ENCODE measurements around the gene DYNC2I2. TPM values are rescaled to one million over a fixed set of nuclear protein-coding genes. Genes with fewer than 3 reads are reported as not detected.

DYNC2I2 gene
- total and polyA plus RNA-seq, 4 donors, result 32.5 to 84.8 (median 66.0) TPM

DNA sequence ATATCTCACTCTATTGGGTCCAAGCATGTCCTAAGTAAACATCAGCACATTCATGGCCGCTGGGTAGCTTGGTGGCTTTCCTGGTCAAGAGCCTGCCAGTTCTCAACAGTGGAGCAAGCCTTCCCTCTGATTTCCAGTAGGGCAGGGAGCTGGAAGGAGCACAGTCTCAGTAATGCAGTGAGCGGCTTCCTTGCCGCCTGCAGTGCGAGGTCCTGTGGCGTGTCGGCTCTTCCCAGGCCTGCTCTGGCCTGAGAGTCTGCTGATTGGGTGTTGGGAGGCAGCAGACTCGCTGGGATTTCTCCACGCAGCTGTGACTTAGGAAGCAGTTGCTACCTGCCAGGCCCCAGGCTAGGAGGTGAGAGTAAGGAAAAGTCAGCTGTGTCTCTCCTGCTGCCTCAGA is 53.0 kb downstream of the DYNC2I2 start:
- Histone ChIP-seq H3K4me1 (ENCODE audit: control insufficient read depth in 5 of 5, insufficient read depth in 5 of 5, low read length in 5 of 5) (no peaks in the 10 kb centered on the region), H3K27me3 (ENCODE audit: control insufficient read depth in 3 of 3, insufficient read depth in 3 of 3, low read length in 2 of 3) (no peaks in the 10 kb centered on the region), H3K9me3 (ENCODE audit: control insufficient read depth in 4 of 4, insufficient read depth in 3 of 4, low read length in 3 of 4) (peaks cover 0 to 2% (median 0%) of the 10 kb centered on the region in 4 donors), H3K4me3 (no peak overlapping the region), H3K27ac (ENCODE audit: low read depth in 1 of 2, low read length in 1 of 2) (no peak overlapping the region), H3K36me3 (ENCODE audit: control insufficient read depth in 4 of 4, insufficient read depth in 4 of 4, low read length in 4 of 4) (peaks cover 42 to 62% (median 46%) of the 10 kb centered on the region in 4 donors), H3K9ac (ENCODE audit: insufficient read depth in 1 of 2, low read length in 2 of 2) (no peak overlapping the region)
- no peak for ATAC-seq (ENCODE audit: insufficient read depth, low FRiP score)
- DNase-seq, result no peak
- no peak for TF ChIP-seq CTCF (IDR thresholded peaks at IDR 0.05; ENCODE audit: control extremely low read depth, extremely low read depth)
- 82 to 91% methylated on average over 8 of the region's 8 CpGs for WGBS, 2 donors

- no peaks in the 10 kb centered on the region for H3K27me3 ChIP-seq (ENCODE audit: control insufficient read depth in 3 of 3, insufficient read depth in 3 of 3, low read length in 2 of 3)
- H3K9ac ChIP-seq (ENCODE audit: insufficient read depth in 1 of 2, low read length in 2 of 2), result no peak overlapping the region
- no peak overlapping the region for H3K27ac ChIP-seq (ENCODE audit: low read depth in 1 of 2, low read length in 1 of 2)
- H3K9me3 ChIP-seq (ENCODE audit: control insufficient read depth in 4 of 4, insufficient read depth in 3 of 4, low read length in 3 of 4), result peaks cover 0 to 2% (median 0%) of the 10 kb centered on the region in 4 donors
- no peak for TF ChIP-seq CTCF (IDR thresholded peaks at IDR 0.05; ENCODE audit: control extremely low read depth, extremely low read depth)
- H3K36me3 ChIP-seq (ENCODE audit: control insufficient read depth in 4 of 4, insufficient read depth in 4 of 4, low read length in 4 of 4), result peaks cover 34 to 54% (median 44%) of the 10 kb centered on the region in 4 donors
- no peaks in the 10 kb centered on the region for H3K4me1 ChIP-seq (ENCODE audit: control insufficient read depth in 5 of 5, insufficient read depth in 5 of 5, low read length in 5 of 5)
- ATAC-seq (ENCODE audit: insufficient read depth, low FRiP score), result no peak
- H3K4me3 ChIP-seq, result no peak overlapping the region
- WGBS, 2 donors, result 87 to 91% methylated on average over 4 of the region's 4 CpGs
- DNase-seq, result no peak
These were observed 56.5 kb downstream of the DYNC2I2 start for GRCh38 chr9:128600099-128600498.

DNA sequence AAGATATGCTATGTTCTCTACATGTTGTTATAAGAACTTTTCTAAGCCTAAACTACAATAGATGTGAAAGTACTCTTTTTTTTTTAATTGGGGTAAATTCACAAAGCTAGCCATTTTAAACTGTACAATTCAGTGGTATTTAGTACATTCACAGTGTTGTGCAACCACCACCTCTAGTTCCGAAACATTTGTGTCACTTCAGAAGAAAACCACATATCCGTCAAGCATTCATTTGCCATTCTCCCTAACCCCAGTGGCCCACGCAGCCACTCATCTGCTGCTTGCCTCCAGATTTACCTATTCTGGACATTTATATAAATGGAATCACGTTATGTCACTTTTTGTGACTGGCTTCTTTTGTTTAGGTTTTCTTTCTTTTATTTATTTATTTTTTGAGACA is 61.2 kb downstream of the DYNC2I2 start:
- H3K4me1 ChIP-seq (ENCODE audit: control insufficient read depth in 5 of 5, insufficient read depth in 5 of 5, low read length in 5 of 5), result no peaks in the 10 kb centered on the region
- ATAC-seq (ENCODE audit: insufficient read depth, low FRiP score), result no peak
- H3K9ac ChIP-seq (ENCODE audit: insufficient read depth in 1 of 2, low read length in 2 of 2), result no peak overlapping the region
- DNase-seq, result no peak
- WGBS, 2 donors, result 48 to 85% methylated on average over 4 of the region's 4 CpGs
- H3K36me3 ChIP-seq (ENCODE audit: control insufficient read depth in 4 of 4, insufficient read depth in 4 of 4, low read length in 4 of 4), result peaks cover 40 to 66% (median 47%) of the 10 kb centered on the region in 4 donors
- no peak overlapping the region for H3K4me3 ChIP-seq
- H3K27me3 ChIP-seq (ENCODE audit: control insufficient read depth in 3 of 3, insufficient read depth in 3 of 3, low read length in 2 of 3), result no peaks in the 10 kb centered on the region
- no peak overlapping the region for H3K27ac ChIP-seq (ENCODE audit: low read depth in 1 of 2, low read length in 1 of 2)
- TF ChIP-seq CTCF (IDR thresholded peaks at IDR 0.05; ENCODE audit: control extremely low read depth, extremely low read depth), result no peak
- H3K9me3 ChIP-seq (ENCODE audit: control insufficient read depth in 4 of 4, insufficient read depth in 3 of 4, low read length in 3 of 4), result peaks cover 0 to 3% (median 0%) of the 10 kb centered on the region in 4 donors

DNA sequence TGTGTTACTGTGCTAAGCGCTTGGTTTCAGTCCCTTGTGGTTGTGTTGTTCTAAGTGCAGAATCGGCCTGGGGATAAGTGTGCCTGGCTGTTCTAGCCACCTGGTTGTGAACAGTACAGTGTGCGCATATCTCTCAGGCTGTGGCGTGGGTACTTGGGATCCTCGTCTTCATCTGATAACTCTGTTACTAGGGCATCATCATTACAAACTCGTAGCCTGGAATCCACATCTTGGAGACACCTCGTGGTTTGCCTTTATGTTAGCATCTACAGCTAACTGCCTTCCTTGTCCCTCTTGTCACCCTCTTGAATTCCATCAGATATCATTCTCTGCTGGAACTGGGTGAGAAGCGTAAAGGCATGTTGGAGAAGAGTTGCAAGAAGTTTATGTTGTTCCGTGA is 62.8 kb downstream of the DYNC2I2 start:
- Histone ChIP-seq H3K27ac (ENCODE audit: low read depth in 1 of 2, low read length in 1 of 2) (no peak overlapping the region), H3K4me3 (no peak overlapping the region), H3K36me3 (ENCODE audit: control insufficient read depth in 4 of 4, insufficient read depth in 4 of 4, low read length in 4 of 4) (peaks cover 39 to 61% (median 43%) of the 10 kb centered on the region in 4 donors), H3K4me1 (ENCODE audit: control insufficient read depth in 5 of 5, insufficient read depth in 5 of 5, low read length in 5 of 5) (no peaks in the 10 kb centered on the region), H3K9me3 (ENCODE audit: control insufficient read depth in 4 of 4, insufficient read depth in 3 of 4, low read length in 3 of 4) (peaks cover 0 to 3% (median 0%) of the 10 kb centered on the region in 4 donors), H3K9ac (ENCODE audit: insufficient read depth in 1 of 2, low read length in 2 of 2) (no peak overlapping the region), H3K27me3 (ENCODE audit: control insufficient read depth in 3 of 3, insufficient read depth in 3 of 3, low read length in 2 of 3) (no peaks in the 10 kb centered on the region)
- WGBS, 2 donors, result 94 to 95% methylated on average over 9 of the region's 9 CpGs
- no peak for ATAC-seq (ENCODE audit: insufficient read depth, low FRiP score)
- no peak for DNase-seq
- TF ChIP-seq CTCF (IDR thresholded peaks at IDR 0.05; ENCODE audit: control extremely low read depth, extremely low read depth), result no peak

Data from lung (tissue), 12 donors.